Activated CD8-positive, alpha-beta memory T cell treated with anti-CD3 and anti-CD28 coated beads, Interleukin-2, amount 50 U/mL, for 1 hour (primary cell): ENCODE measurements around the gene NCOA1.
"Not testable (repeated sequence)": the region's sequence is repeated elsewhere in the genome, so short reads cannot be mapped to it uniquely, and the experiment has no call there.

Source experiments
- DNase-seq: peaks from one replicate; pipeline ENCODE4 v3.0.0-alpha.2; 2020; ENCODE audit errors: extremely low read depth

NCOA1 gene

DNA sequence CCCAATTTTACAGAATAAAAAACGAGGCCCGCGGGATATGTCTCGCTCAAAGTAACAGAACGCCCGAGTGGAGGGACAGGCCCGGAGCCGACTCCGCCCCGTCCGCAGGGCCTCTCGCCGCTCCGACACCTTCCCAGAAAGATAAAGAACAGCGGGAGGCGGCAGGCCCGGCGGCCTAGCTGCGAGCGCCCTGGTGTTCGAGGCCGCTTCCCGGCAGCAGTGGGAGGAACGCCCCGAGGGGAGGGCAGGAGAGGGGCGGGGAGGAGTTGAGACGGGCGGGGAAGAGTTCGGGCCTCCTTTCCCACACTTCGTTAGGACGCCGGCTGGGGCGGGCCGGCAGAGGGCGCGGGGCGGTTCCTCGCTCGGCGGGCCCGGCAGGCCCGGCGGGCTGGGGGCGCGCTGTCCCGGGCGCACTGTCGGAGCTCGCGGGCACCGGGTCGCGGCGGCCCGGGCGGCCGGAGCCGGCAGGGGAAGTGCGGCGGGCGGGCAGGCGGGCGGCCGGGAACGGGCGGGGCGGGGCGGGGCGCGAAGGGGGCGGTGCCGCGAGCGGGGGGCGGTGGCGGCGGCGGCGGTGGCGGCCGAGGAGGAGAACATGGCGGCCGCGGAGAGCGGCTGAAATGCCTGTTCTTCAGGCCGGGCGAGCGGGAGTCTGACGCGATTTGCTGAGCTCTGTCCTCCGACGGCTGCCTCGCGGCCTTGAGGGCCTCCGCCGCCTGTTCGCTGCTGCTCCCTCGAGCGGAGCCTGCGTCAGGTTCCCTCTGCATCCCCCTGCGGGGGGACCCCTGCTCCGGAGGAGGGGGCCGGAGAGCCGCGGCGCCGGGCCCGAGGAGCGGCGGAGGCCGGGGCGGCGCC, at the start of gene NCOA1:
Gene NCOA1, plus strand, starts transcription at position 565 of the 852 bp plus-strand sequence. CDS start 167,424 bp downstream, outside the sequence.
- DNase-seq, result peak; percentile 65

- no peak for DNase-seq
Measured at GRCh38 chr2:24448797-24449196, 42.3 kb upstream of the NCOA1 start.

DNA sequence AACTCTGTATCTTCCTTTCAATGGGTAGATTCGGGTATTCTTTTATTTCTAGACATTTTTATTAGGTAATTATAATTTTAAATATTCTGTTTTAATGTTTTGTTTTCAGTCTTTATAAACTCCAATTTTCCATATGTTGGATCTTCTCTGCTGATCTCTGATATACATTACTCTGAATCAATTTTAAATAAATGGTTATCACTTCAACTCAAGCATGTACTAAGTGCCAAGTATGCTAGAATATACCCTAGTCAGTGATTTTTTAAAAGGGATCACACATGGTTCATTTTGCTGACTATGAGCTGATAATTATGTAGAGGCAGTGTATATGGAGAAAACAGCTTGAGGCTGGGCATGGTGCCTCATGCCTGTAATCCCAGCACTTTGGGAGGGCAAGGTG, 41.7 kb upstream of the NCOA1 start:
- no peak for DNase-seq

DNA sequence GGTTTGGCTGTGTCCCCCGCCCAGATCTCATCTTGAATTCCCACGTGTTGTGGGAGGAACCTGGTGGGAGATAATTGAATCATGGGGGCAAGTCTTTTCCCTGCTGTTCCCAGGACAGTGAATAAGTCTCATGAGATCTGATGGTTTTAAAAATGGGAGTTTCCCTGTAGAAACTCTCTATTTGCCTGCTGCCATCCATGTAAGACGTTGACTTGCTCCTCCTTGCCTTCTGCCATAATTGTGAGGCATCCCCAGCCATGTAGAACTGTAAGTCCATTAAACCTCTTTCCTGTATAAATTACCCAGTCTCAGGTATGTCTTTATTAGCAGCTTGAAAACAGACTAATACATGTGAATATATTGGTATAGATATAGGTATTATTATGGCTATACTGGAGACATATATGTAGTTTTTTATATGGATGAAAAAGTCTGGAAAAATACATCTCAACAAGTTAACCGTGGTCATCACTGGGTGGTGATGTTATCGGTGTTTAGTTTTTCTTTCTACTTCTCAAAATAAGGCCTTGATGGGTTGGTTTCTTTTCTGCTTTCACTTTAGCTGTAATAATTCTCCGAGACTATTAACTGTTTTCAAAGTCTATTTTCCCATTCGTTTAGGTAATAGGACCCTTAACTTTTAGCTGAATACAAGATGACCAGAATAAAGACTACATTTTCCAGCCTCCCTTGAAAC, 39.1 kb upstream of the NCOA1 start:
- DNase-seq, result no peak

- no peak for DNase-seq
Measured at GRCh38 chr2:24452502-24452885, 38.6 kb upstream of the NCOA1 start.

GRCh38 chr2:24453379-24454073, 37.5 kb upstream of the NCOA1 start:
- DNase-seq, result no peak

DNA sequence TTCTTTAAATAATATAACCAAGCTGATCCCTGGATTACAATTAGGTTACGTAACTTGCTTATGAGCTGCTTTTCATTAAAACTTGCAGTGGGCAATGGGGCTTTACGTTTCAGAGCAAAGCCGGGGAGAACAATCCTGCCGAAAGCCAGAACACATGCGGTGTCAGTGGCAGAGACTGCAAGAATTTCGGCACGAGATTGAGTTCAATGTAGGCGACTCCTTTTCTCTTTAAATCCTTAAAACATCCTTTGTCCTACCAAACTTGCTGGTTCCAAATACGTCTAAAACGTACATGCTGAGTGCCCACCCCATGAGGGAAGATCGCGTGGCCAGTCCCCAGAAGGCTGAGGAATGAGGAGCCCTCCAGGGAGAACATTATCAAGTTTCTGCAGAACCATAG, 36.8 kb upstream of the NCOA1 start:
- DNase-seq, result no peak

GRCh38 chr2:24456599-24457556, 34.2 kb upstream of the NCOA1 start:
- DNase-seq, result no peak

DNA sequence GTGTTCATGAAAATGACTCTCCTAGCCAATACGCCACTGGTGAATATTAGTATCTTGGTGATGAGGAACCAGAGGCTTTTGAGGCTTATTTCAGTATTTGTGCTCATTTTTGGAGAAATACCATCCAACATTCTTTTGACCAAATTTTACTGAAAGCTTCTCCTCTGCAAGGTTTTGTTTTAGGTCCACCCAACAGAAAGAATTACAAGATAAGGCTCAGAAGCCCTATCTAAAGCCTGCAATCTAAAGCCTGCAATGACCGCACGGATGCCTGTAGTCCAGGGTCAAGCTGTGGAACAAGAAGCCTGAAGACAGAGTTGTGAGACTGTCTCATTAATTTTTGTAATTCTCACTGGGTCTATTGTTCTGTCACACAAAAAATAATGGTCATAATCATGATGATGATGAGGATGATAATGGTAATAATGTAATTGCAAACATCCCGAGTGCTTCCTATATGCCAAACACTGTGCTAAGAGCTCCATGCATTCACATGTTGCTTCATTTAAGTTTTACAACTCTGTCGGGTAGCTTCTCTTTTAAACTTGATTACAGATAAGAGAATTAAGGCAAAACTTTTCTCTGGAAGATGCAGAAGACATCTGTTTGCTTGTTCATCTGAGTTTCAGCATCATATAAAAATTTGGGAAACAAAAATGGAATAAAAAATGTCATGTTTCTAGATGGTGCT, 33.2 kb upstream of the NCOA1 start:
- no peak for DNase-seq

GRCh38 chr2:24459224-24460161, 31.6 kb upstream of the NCOA1 start:
- DNase-seq, result no peak

DNA sequence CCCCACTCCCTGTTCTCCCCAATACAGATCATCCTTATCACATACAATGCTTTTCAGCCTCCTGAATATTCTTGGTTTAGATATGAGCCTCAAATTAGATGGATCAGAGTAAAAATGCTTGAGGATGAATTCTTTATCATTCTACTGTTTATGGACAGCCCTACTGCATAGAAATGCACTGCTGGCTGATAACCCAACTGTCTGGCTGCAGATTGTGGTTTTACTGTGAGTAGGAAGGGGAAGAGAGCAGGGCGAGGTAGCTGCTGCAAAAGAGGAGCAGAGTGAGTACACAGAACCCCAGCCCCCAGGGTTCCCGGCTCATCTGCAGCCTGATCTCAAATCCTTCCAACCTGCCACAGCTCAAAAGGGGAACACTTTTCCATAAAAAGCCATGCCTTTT, 29.4 kb upstream of the NCOA1 start:
- DNase-seq, result no peak

GRCh38 chr2:24463271-24463670, 27.8 kb upstream of the NCOA1 start:
- DNase-seq, result no peak

DNA sequence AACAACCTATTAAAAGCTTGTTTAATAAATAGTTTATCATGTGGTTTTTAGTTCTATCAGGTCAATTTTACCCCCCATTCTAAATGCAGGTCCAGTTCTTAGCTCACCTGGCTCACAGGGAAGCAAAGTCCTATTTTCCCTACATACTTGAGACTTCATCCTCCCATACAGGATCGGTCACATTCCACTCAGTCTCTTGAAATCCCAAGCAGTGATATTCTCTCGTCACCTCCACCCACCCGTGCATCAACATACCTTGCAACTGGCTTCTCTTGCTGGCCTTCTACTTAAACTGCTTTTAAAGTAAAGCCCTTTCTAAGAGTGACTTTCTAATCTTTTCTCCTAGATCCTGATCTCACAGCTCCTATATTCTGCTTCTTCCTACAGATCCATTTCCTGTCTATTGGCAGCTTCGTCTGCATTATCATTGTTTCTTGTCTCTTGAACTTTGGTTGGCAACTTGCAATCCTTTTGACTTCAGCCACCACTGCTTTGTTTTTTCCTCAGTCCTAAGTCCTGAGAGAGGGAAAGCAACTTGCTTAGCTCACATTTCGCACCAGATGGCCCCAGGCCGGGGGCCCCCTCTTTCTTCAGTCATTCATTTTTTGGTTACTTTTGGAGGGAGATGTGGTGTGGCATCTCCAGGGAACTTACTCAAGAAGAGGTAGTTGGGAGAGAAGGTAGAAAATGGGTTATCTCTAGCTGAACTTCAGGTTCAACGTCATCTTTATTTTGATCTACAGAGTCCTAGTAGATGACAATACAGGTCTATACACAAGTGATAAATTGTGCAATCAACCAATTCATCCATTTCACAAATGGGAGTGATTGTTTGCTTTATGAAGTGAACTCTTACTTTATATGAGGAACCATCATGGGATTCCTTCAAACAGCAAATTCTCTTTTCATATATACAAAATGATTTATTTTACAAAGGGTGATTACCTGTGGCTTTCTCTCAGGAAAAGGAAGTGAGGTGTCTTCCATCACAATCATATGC, 23.9 kb upstream of the NCOA1 start:
- DNase-seq, result no peak

DNA sequence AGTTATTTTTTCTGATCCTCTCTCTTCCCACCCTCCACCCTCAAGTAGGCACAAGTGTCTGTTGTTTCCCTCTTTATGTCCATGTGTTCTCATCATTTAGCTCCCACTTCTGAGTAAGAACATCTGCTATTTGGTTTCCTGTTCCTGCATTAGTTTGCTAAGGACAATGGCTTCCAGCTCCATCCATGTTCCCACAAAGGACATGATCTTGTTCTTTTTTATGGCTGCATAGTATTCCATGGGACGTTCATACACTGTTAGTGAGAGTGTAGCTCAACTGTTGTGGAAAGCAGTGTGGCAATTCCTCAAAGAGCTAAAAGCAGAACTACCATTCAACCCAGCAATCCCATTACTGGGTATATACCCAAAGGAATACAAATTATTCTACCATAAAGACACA, 22.6 kb upstream of the NCOA1 start:
- not testable (repeated sequence) for DNase-seq

GRCh38 chr2:24469148-24469650, 21.9 kb upstream of the NCOA1 start:
- no peak for DNase-seq

GRCh38 chr2:24471662-24472061, 19.4 kb upstream of the NCOA1 start:
- DNase-seq, result no peak

- DNase-seq, result no peak
Measured at GRCh38 chr2:24472416-24472815, 18.6 kb upstream of the NCOA1 start.

- no peak for DNase-seq
Measured at GRCh38 chr2:24473626-24474025, 17.4 kb upstream of the NCOA1 start.
